A549 (cell line): ENCODE results near the gene APC2.

Experiments
- CBX2 ChIP-seq: fragments of 200-600 bp; sonication (generic); IDR thresholded peaks from 2 replicates; pipeline ENCODE4 v1.6.1; 2016; ENCODE audit warnings: low read depth, mild to moderate bottlenecking, borderline replicate concordance
- EHMT2 ChIP-seq: fragments of 200-600 bp; sonication (generic); IDR thresholded peaks from 2 replicates; pipeline ENCODE4 v1.6.1; 2016; ENCODE audit warnings: antibody characterized with exemption, low read depth, mild to moderate bottlenecking, moderate library complexity
- EP300 ChIP-seq, 2 experiments: fragments of >200 bp; sonication (Bioruptor Twin); formaldehyde crosslinking; IDR thresholded peaks; 2 replicates in 1 of 2; 3 replicates in 1 of 2; pipeline ENCODE4 v1.6.1; 2016 to 2017
- MAFK ChIP-seq: fragments of 450-650 bp; IDR thresholded peaks from 2 replicates; pipeline ENCODE4 v1.6.1; 2014; ENCODE audit not compliant: partially characterized antibody
- MYC ChIP-seq: IDR thresholded peaks from 2 replicates; pipeline ENCODE4 v1.6.1; 2012; ENCODE audit warnings: mild to moderate bottlenecking, inconsistent platforms, low read length, improper control_type of control experiment, borderline replicate concordance
- NFE2L2 ChIP-seq: fragments of 150-350 bp; conservative IDR thresholded peaks from 2 replicates; pipeline ENCODE4 v1.6.1; 2014; ENCODE audit warnings: low read length
- PBX3 ChIP-seq: IDR thresholded peaks from 2 replicates; pipeline ENCODE4 v1.6.1; 2012
- POLR2A ChIP-seq: IDR thresholded peaks from 2 replicates; pipeline ENCODE4 v1.6.1; 2012; ENCODE audit warnings: mild to moderate bottlenecking, low read length
- RCOR1 ChIP-seq: fragments of 150-350 bp; IDR thresholded peaks from 2 replicates; pipeline ENCODE4 v1.6.1; 2014; ENCODE audit warnings: antibody characterized with exemption, low read length, low read depth
- RFX5 ChIP-seq: fragments of 450-650 bp; IDR thresholded peaks from 2 replicates; pipeline ENCODE4 v1.7.1; 2014; ENCODE audit warnings: antibody characterized with exemption, mild to moderate bottlenecking, moderate library complexity
- RNF2 ChIP-seq: fragments of 200-600 bp; sonication (generic); IDR thresholded peaks from 2 replicates; pipeline ENCODE4 v1.6.1; 2016; ENCODE audit warnings: low read depth, mild to moderate bottlenecking, antibody characterized with exemption, moderate library complexity, borderline replicate concordance
- TF ChIP-seq, protein P1 (sequence below): fragments of >200 bp; sonication (Bioruptor Twin); formaldehyde crosslinking; IDR thresholded peaks from 3 replicates; pipeline ENCODE4 v1.5.1; 2016
- TF ChIP-seq, protein P2 (sequence below): fragments of >200 bp; sonication (Bioruptor Twin); formaldehyde crosslinking; IDR thresholded peaks from 3 replicates; pipeline ENCODE4 v1.6.1; 2016

DNA sequence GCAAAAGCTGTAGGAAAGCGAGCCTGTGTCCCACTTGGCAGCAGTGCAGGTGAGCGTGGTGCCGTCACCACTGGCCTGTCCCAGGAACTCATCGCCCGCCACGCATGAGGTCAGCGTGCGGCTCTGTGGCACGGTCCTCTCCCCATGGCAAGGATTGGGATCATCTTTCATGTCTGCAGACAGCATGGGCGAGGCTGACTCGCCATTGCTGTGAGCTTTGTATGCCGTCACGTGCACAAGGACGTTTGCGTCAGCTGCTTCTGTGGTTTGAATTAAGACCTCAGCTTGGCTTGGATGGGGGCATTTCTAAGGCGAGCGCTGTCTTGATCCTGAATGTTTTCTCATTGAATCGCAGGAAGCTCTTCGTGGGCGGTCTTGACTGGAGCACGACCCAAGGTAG, 32.8 kb upstream of the APC2 start:
- TF ChIP-seq, protein P1, sequence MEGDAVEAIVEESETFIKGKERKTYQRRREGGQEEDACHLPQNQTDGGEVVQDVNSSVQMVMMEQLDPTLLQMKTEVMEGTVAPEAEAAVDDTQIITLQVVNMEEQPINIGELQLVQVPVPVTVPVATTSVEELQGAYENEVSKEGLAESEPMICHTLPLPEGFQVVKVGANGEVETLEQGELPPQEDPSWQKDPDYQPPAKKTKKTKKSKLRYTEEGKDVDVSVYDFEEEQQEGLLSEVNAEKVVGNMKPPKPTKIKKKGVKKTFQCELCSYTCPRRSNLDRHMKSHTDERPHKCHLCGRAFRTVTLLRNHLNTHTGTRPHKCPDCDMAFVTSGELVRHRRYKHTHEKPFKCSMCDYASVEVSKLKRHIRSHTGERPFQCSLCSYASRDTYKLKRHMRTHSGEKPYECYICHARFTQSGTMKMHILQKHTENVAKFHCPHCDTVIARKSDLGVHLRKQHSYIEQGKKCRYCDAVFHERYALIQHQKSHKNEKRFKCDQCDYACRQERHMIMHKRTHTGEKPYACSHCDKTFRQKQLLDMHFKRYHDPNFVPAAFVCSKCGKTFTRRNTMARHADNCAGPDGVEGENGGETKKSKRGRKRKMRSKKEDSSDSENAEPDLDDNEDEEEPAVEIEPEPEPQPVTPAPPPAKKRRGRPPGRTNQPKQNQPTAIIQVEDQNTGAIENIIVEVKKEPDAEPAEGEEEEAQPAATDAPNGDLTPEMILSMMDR, result no peak
- no peak for TF ChIP-seq MYC
- TF ChIP-seq NFE2L2, result no peak
- TF ChIP-seq POLR2A, result no peak
- TF ChIP-seq EHMT2, result no peak
- no peak for TF ChIP-seq RFX5
- TF ChIP-seq, protein P2, sequence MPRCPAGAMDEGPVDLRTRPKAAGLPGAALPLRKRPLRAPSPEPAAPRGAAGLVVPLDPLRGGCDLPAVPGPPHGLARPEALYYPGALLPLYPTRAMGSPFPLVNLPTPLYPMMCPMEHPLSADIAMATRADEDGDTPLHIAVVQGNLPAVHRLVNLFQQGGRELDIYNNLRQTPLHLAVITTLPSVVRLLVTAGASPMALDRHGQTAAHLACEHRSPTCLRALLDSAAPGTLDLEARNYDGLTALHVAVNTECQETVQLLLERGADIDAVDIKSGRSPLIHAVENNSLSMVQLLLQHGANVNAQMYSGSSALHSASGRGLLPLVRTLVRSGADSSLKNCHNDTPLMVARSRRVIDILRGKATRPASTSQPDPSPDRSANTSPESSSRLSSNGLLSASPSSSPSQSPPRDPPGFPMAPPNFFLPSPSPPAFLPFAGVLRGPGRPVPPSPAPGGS, result no peak
- no peak for TF ChIP-seq EP300 (IDR thresholded peaks at IDR 0.05)
- TF ChIP-seq RCOR1, result no peak
- TF ChIP-seq CBX2, result no peak
- TF ChIP-seq MAFK, result no peak
- no peak for TF ChIP-seq RNF2
- TF ChIP-seq PBX3, result no peak
